ENCODE data around the gene PRSS36.

The PRSS36 gene

GRCh38 chr16:31094424-31095120 lies 55.3 kb downstream of the PRSS36 start, which contains the start of gene VKORC1:
Gene VKORC1 (minus strand): TSS chr16:31094797. CDS start chr16:31094729, 68 bp downstream.
- DNase-seq = peak; percentile 90

- DNase-seq = no peak
Observed at GRCh38 chr16:31094088-31094423, 55.8 kb downstream of the PRSS36 start.

DNA sequence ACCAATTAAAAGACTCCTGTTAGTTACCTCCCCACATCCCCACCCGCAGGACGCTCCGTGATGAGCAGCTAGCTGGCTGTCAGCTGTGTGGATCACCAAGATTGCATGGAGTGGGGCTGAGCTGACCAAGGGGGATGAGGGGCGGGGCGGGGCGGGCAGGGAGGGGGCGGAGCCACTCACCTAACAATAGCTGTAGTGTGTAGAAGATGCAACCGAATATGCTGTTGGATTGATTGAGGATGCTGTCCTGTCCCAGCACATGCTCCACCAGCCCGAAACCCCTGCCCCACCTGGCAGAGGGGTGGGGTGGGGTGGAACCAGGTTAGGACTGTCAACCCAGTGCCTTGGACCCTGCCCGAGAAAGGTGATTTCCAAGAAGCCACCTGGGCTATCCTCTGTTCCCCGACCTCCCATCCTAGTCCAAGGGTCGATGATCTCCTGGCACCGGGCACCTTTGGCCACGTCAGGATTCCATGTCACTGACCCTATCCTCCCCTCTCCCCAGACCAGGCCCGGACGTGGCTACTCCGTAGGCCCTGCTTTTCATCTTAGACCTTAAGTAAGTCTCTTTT lies 56.6 kb downstream of the PRSS36 start:
- DNase-seq = no peak

GRCh38 chr16:31092330-31092729 lies 57.5 kb downstream of the PRSS36 start:
- DNase-seq = no peak

DNA sequence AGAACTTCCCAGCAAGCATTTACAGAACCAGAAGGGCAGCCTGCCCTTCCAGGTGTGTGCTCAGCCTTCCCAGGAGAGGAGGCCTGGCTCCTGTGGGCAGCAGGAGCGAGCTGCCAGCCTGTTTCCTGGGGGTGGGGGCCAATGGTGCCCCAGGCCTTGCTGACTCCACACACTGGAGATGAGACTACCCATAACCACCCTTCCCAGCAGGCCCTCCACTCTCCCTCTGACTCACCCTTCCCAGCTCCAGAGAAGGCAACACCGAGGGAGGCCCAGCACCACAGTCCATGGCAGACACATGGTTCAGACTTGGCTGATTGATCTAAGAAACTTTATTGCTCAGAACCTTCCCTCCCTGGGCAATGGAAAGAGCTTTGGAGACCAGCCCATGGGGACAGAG lies 59.3 kb downstream of the PRSS36 start:
- no peak for DNase-seq

DNA sequence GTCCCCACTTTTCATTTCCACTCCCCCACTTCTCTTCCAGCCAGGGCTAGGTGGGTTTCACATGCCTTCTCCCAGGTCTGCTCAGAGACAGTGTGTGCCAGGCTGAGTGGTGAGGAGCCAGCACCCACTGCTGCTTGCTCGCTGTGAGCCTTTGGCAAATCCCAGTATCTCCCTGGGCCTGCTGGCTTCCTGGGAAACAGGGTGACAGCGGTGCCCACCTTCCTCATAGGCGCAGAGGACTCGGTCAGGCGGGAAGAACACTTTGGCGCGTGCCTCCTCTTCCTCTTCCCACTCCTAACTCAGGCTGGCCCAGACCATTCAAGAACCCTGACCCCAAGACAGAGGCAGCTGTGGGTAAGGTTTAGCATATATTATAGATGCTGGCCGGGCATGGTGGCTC lies 60.7 kb downstream of the PRSS36 start:
- no peak for DNase-seq

Measured in stimulated activated naive CD4-positive, alpha-beta T cell treated with Interleukin-2 at 50 U/mL for 16 hours (primary cell).